ENCODE data around the gene TNFRSF14. TPM values are rescaled to one million over a fixed set of nuclear protein-coding genes. Genes with fewer than 3 reads are reported as not detected.

Gene TNFRSF14
- total RNA-seq, 2 donors from 2014 or later = 111 to 145 TPM

GRCh38 chr1:2509589-2509988 is 46.6 kb upstream of the TNFRSF14 start:
- Histone ChIP-seq H3K9me3 (no peaks in the 10 kb centered on the region), H3K36me3 (peaks cover 37% of the 10 kb centered on the region), H3K9ac (ENCODE audit: low read depth in 2 of 2, low read length in 2 of 2) (no peak overlapping the region), H3K4me3 (no peak overlapping the region), H3K27ac (no peak overlapping the region), H3K27me3 (peaks cover 15% of the 10 kb centered on the region), H3K4me1 (no peaks in the 10 kb centered on the region)
- no peak for TF ChIP-seq CTCF (IDR thresholded peaks at IDR 0.05)
- DNase-seq = no peak
- intact Hi-C loops (cut with DNase I) = no loop called here

GRCh38 chr1:2510366-2511155 is 45.6 kb upstream of the TNFRSF14 start:
- Histone ChIP-seq H3K4me3 (no peak overlapping the region), H3K4me1 (no peaks in the 10 kb centered on the region), H3K27me3 (peaks cover 5% of the 10 kb centered on the region), H3K9me3 (no peaks in the 10 kb centered on the region), H3K27ac (no peak overlapping the region), H3K9ac (ENCODE audit: low read depth in 2 of 2, low read length in 2 of 2) (no peak overlapping the region), H3K36me3 (peaks cover 37% of the 10 kb centered on the region)
- DNase-seq = no peak
- no peak for TF ChIP-seq CTCF (IDR thresholded peaks at IDR 0.05)
- intact Hi-C loops (cut with DNase I) = no loop called here

- no peak for TF ChIP-seq CTCF (IDR thresholded peaks at IDR 0.05)
- intact Hi-C loops (cut with DNase I) = no loop called here
Observed at GRCh38 chr1:2512862-2513421, 43.2 kb upstream of the TNFRSF14 start.

GRCh38 chr1:2513939-2514652 is 42.1 kb upstream of the TNFRSF14 start:
- DNase-seq = no peak
- Histone ChIP-seq H3K4me3 (no peak overlapping the region), H3K27me3 (no peaks in the 10 kb centered on the region), H3K27ac (no peak overlapping the region), H3K9me3 (no peaks in the 10 kb centered on the region), H3K4me1 (no peaks in the 10 kb centered on the region), H3K9ac (ENCODE audit: low read depth in 2 of 2, low read length in 2 of 2) (no peak overlapping the region), H3K36me3 (peaks cover 56% of the 10 kb centered on the region)
- intact Hi-C loops (cut with DNase I) = no loop called here
- no peak for TF ChIP-seq CTCF (IDR thresholded peaks at IDR 0.05)

More at GRCh38 chr1:2512862-2513421, 43.2 kb upstream of the TNFRSF14 start:
- no peak overlapping the region for H3K9ac ChIP-seq (ENCODE audit: low read depth in 2 of 2, low read length in 2 of 2)
- DNase-seq = no peak
- H3K27me3 ChIP-seq = no peaks in the 10 kb centered on the region
- H3K27ac ChIP-seq = no peak overlapping the region
- H3K9me3 ChIP-seq = no peaks in the 10 kb centered on the region
- H3K4me3 ChIP-seq = no peak overlapping the region
- H3K4me1 ChIP-seq = no peaks in the 10 kb centered on the region
- H3K36me3 ChIP-seq = peaks cover 48% of the 10 kb centered on the region

- H3K4me3 ChIP-seq = no peak overlapping the region
- H3K36me3 ChIP-seq = peaks cover 47% of the 10 kb centered on the region
- no peaks in the 10 kb centered on the region for H3K4me1 ChIP-seq
- no peaks in the 10 kb centered on the region for H3K9me3 ChIP-seq
- DNase-seq = no peak
- H3K9ac ChIP-seq (ENCODE audit: low read depth in 2 of 2, low read length in 2 of 2) = no peak overlapping the region
- intact Hi-C loops (cut with DNase I) = no loop called here
- no peak for TF ChIP-seq CTCF (IDR thresholded peaks at IDR 0.05)
- no peaks in the 10 kb centered on the region for H3K27me3 ChIP-seq
- H3K27ac ChIP-seq = no peak overlapping the region
Observed at GRCh38 chr1:2514863-2515762, 41.1 kb upstream of the TNFRSF14 start.

Data from colonic mucosa (tissue), 4 donors.